NCI-H69 (cell line): ENCODE results near the gene ZNF555.
"Not testable (repeated sequence)": the region's sequence is repeated elsewhere in the genome, so short reads cannot be mapped to it uniquely, and the experiment has no call there.

Experiments
- DNase-seq: peaks from one replicate; lab custom pipeline; 2025; lab: John Stamatoyannopoulos, UW

ZNF555 gene

GRCh38 chr19:2840794-2841791, at the start of gene ZNF555:
Gene ZNF555, plus strand, starts transcription at chr19:2841475. Its CDS starts 98 bp downstream, at chr19:2841573.
- DNase-seq = peak; percentile 99

GRCh38 chr19:2791876-2792275, 49.4 kb upstream of the ZNF555 start:
- no peak for DNase-seq

- not testable (repeated sequence) for DNase-seq
Measured at GRCh38 chr19:2792666-2793065, 48.6 kb upstream of the ZNF555 start.

- no peak for DNase-seq
Measured at GRCh38 chr19:2793126-2793525, 48.1 kb upstream of the ZNF555 start.

GRCh38 chr19:2793577-2793976, 47.7 kb upstream of the ZNF555 start:
- no peak for DNase-seq

GRCh38 chr19:2795827-2796658, 45.2 kb upstream of the ZNF555 start:
- DNase-seq = no peak

- no peak for DNase-seq
Measured at GRCh38 chr19:2796659-2797266, 44.5 kb upstream of the ZNF555 start.

- no peak for DNase-seq
Measured at GRCh38 chr19:2797280-2797679, 44.0 kb upstream of the ZNF555 start.

- no peak for DNase-seq
Measured at GRCh38 chr19:2798158-2798685, 43.1 kb upstream of the ZNF555 start.

GRCh38 chr19:2798733-2799132, 42.5 kb upstream of the ZNF555 start:
- no peak for DNase-seq

- no peak for DNase-seq
Measured at GRCh38 chr19:2799273-2800020, 41.8 kb upstream of the ZNF555 start.

GRCh38 chr19:2800506-2800905, 40.8 kb upstream of the ZNF555 start:
- no peak for DNase-seq

- no peak for DNase-seq
Measured at GRCh38 chr19:2802826-2803225, 38.4 kb upstream of the ZNF555 start.

GRCh38 chr19:2803486-2804155, 37.7 kb upstream of the ZNF555 start:
- no peak for DNase-seq

- no peak for DNase-seq
Measured at GRCh38 chr19:2804156-2805004, 36.9 kb upstream of the ZNF555 start.

GRCh38 chr19:2805261-2805900, 35.9 kb upstream of the ZNF555 start:
- DNase-seq = no peak

- no peak for DNase-seq
Measured at GRCh38 chr19:2805991-2806649, 35.2 kb upstream of the ZNF555 start.

- no peak for DNase-seq
Measured at GRCh38 chr19:2806736-2807378, 34.4 kb upstream of the ZNF555 start.
